Measurements from ENCODE around the gene CDX1.

CDX1 gene

GRCh38 chr5:150146862-150147601 is 19.5 kb upstream of the CDX1 start:
- no peak for DNase-seq

- no peak for DNase-seq
These were observed 18.9 kb upstream of the CDX1 start for GRCh38 chr5:150147670-150148069.

DNA sequence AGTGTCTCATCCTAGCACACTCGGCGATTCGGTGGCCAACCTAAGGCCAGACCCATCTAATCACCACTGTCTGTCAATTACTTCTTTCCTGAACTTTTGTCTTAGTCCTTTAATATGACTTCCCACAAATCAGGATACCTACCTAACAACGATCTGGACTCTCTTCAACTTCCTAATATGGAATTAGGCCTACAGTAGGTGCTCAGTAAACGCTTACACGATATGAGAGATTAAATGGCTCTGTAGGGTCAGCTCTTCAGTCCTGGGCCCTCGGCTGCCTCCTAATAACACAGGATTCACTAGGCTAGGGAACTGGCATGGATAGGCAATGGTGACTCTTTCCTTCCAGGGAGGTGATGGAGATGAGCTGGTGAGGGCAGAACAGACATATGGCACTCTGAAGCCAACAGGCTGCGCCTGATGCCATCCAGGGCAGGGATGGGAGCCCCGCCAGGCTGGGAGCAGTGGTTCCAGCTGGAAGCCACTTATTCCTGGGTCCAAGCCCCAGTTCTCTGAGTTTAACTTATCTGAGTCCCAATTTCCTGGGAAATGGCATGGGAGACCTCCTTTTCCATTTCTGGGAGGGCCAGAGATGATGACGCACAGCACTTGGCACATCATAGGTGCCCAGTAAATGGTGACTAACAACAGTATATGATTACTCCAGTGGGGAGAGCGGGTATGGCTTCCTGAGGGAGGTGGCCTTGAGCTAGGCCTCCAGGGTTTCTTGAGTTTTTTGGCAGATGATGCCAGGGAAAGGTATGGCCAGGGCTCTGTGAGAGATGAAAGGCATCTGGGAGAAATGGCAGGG is 18.3 kb upstream of the CDX1 start:
- no peak for DNase-seq

- DNase-seq: no peak
These were observed 17.0 kb upstream of the CDX1 start for GRCh38 chr5:150149618-150150017.

DNA sequence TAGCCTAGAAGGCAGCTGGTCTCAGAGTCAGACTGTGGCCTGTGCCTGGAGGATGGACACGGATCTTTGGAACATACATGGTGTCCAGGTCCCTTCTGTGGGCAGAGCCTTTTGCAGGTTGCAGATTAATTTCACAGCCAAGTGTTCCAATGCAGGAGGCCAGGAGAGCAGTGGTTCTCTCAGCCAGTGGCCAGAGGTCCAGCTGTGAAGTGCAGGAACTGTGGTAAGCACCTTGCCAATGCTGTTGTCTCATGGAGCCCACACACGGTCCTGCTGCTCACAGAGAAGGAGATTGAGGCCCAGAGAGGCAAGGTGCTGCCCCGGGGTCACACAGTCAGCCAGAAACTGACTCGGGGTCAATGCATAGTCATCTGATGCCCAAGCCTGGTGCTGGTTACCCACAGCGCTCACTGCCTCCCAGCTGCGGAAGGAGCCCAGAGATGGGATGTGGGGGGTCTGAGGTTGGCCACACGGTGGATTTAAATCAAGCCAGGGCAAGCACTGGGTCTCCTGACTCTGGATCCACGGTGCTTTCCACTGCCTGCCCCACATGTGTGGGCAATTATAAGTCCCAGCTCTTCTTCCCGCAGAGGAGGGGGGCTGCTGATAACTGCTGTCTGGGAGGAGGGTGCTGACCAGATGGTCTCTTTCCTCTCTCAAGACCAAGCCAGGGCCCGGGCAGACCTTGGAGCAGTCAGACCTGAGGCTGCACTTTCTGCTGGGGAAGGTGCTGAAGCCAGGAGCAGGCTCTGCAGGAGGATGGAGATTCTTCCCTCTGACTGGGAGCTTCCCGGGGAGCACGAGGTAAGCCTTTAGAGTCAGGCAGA is 13.7 kb upstream of the CDX1 start:
- no peak for DNase-seq

GRCh38 chr5:150153483-150153882 is 13.1 kb upstream of the CDX1 start:
- no peak for DNase-seq

GRCh38 chr5:150153957-150154617 is 12.5 kb upstream of the CDX1 start:
- DNase-seq: peak; percentile 51

GRCh38 chr5:150154618-150155128 is 11.9 kb upstream of the CDX1 start:
- DNase-seq: no peak

- peak; percentile 61 for DNase-seq
These were observed 11.1 kb upstream of the CDX1 start, which contains the start of gene PDGFRB for GRCh38 chr5:150155258-150156026. Gene PDGFRB, minus strand, starts transcription at chr5:150155845. Its CDS starts 18,798 bp downstream, at chr5:150137047.

GRCh38 chr5:150156027-150156368 is 10.6 kb upstream of the CDX1 start:
- DNase-seq: no peak

GRCh38 chr5:150156540-150156939 is 10.0 kb upstream of the CDX1 start:
- no peak for DNase-seq

GRCh38 chr5:150157168-150157567 is 9.4 kb upstream of the CDX1 start:
- no peak for DNase-seq

DNA sequence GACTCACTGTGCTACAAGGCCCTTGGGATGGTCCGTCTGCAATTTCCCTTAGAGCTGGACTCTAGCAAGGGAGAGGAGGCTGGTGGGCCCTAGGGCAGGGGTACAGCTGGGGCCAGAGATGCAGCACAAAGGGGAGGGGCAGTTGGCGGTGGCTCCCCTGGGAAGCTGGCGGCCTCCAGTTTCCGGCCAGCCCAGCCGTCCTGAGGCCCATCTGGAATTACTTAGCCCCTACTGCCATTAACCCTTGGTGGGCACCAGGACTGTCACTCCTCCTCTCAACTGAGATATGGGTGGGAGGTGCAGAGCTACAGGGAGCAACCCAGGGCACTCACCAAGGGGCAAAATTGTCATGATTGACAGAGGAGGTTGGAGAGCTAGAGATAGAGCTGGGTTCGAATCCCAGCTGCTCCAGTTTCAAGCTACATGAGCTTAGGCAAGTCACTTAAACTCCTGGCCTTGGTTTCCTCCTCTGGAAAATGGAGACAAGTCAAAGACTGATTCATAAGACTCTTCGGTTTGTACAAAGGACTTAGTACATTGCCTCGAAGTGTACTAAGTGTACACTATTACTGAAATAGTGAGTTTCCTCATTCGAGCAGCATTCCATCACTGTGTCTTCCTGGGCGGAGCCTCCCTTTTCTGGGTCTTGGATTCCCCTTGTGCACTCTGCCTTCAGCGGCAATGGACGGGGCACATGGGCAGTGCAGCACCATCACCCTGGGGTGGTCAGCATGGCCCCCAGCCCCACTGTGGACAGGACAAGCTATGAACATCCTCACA is 8.2 kb upstream of the CDX1 start:
- DNase-seq: no peak

DNA sequence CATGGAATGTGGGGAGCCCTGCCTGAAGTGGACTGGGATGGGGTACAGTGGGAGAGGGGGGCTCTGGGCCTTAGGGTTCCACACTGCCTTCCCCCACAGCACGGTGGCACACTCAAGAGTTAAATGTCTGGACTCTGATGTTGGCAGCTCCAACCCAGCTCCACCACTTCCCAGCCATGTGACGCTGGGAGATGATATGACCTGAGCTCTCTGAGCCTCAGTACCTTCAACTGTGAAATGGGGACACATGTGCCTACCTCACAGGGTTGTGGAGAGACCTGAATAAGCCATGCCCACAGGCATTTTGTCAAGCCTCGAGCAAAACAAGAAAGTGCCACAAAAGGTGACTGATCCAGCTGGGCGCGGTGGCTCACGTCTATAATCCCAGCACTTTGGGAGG is 7.5 kb upstream of the CDX1 start:
- DNase-seq: no peak

- DNase-seq: no peak
These were observed 6.8 kb upstream of the CDX1 start for GRCh38 chr5:150159741-150160179.

- no peak for DNase-seq
These were observed 6.0 kb upstream of the CDX1 start for GRCh38 chr5:150160448-150161081.

DNA sequence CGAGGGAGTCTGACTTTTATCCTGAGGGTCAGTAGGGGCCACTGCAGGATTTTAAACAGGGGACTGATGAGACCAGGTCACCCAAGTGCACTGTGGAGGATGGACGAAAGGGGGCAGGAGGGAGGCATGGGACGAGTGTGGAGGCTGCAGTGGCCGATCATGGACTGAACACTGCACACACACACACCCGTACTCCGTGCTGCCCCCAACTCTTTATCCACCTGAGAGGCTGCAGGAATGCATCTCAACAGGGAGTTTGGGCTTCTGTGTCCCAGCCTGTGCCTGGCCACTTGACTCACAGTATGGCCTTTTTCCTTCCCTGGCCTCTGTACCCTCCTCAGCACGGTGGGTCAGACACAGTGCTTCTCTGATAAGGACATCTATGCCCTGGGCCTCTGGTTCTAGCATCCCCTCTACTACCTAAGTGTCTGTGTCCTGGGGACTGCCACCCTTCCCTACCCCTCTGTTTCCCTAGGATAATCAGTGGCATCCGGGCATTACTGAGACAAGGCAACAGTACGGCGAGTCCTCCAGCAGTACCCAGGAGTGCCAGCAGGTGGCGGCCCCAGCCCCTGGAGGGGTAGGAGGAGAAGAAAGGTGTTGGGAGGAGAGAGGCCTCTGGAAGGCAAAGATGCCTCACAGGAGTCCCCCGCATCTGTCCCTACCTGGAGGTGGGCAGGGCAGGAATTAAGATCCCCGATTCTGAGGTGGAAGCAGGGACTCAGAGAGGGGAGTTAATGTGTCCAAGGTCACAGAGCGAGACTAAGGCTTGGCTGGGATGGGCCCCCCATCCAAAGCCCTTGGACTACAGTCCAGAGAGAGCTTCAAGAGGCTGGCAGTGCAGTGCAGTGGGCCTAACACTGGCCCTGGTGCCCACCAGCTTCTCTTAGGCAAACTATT is 5.1 kb upstream of the CDX1 start:
- DNase-seq: peak; percentile 79

DNA sequence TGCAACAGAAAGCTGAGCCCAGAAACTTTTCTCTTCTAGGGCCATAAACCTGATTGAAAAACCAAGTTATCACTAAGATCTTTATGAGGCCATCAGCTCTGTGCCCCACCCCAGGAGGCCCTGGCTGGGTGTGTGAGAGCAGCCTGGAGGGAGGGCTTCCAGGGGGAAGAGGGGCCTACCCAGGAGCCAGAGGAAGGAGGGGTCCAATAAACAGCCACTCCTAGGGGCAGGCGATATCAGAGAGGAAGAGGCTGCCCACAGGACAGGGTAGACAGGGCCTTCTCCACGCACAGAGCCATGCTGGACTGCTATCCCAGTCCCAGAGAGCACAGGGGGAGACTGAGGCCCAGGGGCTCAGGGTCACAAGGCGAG is 4.5 kb upstream of the CDX1 start:
- no peak for DNase-seq

- no peak for DNase-seq
These were observed 3.5 kb upstream of the CDX1 start for GRCh38 chr5:150163035-150163434.

Data from hematopoietic multipotent progenitor cell treated with erythropoietin and hydrocortisone succinate and interleukin-3 and kit ligand, for 6 days (in vitro differentiated cells).